GM10266 (cell line): ENCODE results near the gene GTF2H3.

Experiments used
- DNase-seq: peaks from one replicate; pipeline ENCODE4 v3.0.0; 2012; ENCODE audit errors: extremely low spot score
- CTCF ChIP-seq: IDR thresholded peaks from 2 replicates; pipeline ENCODE4 v1.5.1; 2012; ENCODE audit warnings: mild to moderate bottlenecking, low read depth; ENCODE audit not compliant: control insufficient read depth, insufficient read depth; ENCODE audit errors: missing control alignments

The GTF2H3 gene

GRCh38 chr12:123617144-123617543, 16.5 kb upstream of the GTF2H3 start:
- DNase-seq: no peak
- TF ChIP-seq CTCF: no peak

- no peak for TF ChIP-seq CTCF
- DNase-seq: no peak
Observed at GRCh38 chr12:123617580-123617979, 16.0 kb upstream of the GTF2H3 start.

- no peak for TF ChIP-seq CTCF
- no peak for DNase-seq
Observed at GRCh38 chr12:123621101-123621500, 12.5 kb upstream of the GTF2H3 start.

GRCh38 chr12:123621619-123622530, 11.8 kb upstream of the GTF2H3 start:
- TF ChIP-seq CTCF: no peak
- no peak for DNase-seq

- no peak for TF ChIP-seq CTCF
- DNase-seq: no peak
Observed at GRCh38 chr12:123634142-123634561, 523 bp downstream of the GTF2H3 start.

GRCh38 chr12:123643911-123644310, 10.3 kb downstream of the GTF2H3 start:
- DNase-seq: no peak

More at GRCh38 chr12:123643911-123644310, 10.3 kb downstream of the GTF2H3 start:
- TF ChIP-seq CTCF: no peak
